GM19455 (cell line): ENCODE data around the gene TCTA.
A peak's percentile ranks its signal among the peaks of the same experiment; 100 is the strongest.
"Not testable (repeated sequence)": the region's sequence is repeated elsewhere in the genome, so short reads cannot be mapped to it uniquely, and the experiment has no call there.

ENCODE experiments used
- ATAC-seq: cut with Tn5 transposase; IDR thresholded peaks from one replicate; pipeline ENCODE4 v1.9.1; 2021; ENCODE audit not compliant: unreplicated experiment

The TCTA gene

DNA sequence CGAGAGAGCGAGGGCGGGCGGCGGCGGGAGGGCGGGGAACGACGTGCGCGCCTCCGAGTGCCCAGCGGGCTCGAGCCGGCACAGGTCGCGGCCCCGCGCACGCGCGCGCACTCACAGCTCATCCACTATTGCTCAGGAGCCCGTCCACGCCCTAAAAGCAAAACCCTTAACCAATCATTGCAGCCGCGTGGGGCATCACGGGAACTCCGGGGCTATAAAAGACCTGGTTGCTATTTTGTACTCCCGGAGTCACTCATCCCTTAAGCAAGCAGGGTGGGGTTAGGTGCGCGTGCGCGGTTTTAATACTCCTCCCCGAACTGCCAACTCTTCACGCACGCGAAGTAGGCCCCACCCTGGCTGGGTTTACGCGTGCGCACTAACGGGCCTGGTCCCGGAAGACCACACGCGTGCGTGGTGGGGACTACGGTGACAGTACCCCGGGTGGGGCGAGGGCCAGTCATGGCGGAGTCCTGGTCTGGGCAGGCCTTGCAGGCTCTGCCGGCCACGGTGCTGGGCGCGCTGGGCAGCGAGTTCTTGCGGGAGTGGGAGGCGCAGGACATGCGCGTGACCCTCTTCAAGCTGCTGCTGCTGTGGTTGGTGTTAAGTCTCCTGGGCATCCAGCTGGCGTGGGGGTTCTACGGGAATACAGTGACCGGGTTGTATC, at the start of gene TCTA, which contains the start of gene RHOA:
TSS of gene TCTA (plus strand) at position 456 of the 664 bp plus-strand sequence. CDS start at position 460, 4 bp downstream.
TSS of gene RHOA (minus strand) at position 9 of the 664 bp plus-strand sequence. CDS start 36,387 bp downstream, outside the sequence.
- peak; percentile 73 for ATAC-seq

GRCh38 chr3:49362561-49362960, 49.7 kb upstream of the TCTA start:
- ATAC-seq, result no peak

- no peak for ATAC-seq
These were observed 41.5 kb upstream of the TCTA start for GRCh38 chr3:49370585-49371290.

DNA sequence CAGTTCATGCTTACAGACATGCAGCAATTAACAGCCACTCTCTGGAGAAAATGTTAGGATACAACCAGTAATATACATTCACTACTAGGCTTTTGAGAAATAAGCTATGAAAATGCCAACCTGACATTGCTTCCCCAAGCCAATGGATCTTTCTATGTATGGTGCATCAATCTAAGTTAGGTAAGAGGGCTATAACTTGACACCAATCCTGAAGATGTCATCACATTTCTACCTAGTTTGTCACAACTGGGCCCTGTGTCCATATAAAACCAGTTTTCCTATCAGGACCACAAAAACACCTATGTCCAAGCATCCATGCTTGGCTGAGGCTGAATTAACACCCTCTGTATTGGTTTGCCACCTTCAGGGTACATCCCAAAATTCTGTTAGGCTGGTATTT, 40.3 kb upstream of the TCTA start:
- ATAC-seq, result no peak

GRCh38 chr3:49377483-49377882, 34.7 kb upstream of the TCTA start:
- no peak for ATAC-seq

DNA sequence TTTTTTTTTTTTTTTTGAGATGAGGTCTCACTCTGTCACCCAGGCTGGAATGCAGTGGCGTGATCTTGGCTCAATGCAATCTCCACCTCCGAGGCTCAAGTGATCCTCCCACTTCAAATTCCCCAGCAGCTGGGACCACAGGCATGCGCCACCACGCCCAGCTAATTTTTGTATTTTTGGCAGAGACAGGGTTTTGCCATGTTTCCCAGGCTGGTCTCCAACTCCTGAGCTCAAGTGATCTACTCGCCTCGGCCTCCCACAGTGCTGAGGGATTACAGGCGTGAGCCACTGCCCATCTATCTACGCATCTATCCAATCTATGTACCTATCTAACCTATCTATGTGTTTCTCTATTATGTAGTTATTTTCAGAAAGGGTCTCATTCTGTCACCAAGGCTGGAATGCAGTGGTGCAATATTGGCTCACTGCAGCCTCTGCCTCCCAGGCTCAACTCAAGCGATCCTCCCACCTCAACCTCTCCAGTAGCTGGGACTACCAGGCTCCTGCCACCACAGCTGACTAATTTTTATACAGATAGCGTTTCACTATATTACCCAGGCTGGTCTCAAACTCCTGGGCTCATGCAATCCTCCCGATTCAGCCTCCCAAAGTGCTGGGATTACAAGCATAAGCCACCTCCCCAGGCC, 33.9 kb upstream of the TCTA start:
- no peak for ATAC-seq

DNA sequence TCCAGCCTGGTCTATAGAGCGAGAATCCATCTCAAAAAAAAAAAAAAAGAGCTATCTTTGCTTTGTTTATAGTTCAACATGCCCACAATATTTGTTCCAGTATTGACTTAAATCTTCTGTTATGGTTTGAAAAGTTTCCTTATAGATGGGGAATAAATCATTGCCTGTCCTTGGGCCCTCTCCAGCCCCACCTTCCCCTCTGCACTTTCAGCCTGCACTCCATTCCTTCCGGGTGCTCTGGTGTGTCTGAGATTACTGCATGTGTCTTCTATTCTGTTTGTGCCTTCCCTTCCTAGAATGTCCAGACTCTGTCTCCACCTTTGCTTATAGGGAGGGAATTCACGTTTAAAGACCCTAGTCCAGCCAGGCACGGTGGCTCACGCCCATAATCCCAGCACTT, 28.8 kb upstream of the TCTA start:
- ATAC-seq, result no peak

- no peak for ATAC-seq
These were observed 26.6 kb upstream of the TCTA start for GRCh38 chr3:49385617-49386016.

GRCh38 chr3:49386056-49386756, 26.0 kb upstream of the TCTA start:
- no peak for ATAC-seq

- ATAC-seq, result no peak
These were observed 24.5 kb upstream of the TCTA start for GRCh38 chr3:49387721-49388120.

- ATAC-seq, result no peak
These were observed 23.9 kb upstream of the TCTA start for GRCh38 chr3:49388289-49388820.

DNA sequence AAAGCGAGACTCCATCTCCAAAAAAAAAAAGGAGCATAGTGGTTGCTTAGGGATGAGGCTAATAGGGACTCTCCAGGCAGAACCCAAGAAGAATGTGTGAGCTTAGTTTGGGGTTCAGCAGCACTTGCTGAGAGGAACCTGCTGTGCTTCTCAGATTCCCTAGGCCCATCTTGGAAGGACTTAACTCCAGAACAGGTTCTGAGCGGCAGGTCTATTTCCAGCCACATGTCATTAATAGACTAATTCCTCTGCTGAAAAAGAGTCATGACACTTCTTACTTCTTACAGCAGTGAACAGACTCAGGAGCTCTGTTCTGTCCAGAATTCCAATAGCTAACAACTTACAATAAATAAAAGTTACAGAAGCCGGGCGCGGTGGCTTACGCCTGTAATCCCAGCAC, 22.9 kb upstream of the TCTA start:
- ATAC-seq, result no peak

DNA sequence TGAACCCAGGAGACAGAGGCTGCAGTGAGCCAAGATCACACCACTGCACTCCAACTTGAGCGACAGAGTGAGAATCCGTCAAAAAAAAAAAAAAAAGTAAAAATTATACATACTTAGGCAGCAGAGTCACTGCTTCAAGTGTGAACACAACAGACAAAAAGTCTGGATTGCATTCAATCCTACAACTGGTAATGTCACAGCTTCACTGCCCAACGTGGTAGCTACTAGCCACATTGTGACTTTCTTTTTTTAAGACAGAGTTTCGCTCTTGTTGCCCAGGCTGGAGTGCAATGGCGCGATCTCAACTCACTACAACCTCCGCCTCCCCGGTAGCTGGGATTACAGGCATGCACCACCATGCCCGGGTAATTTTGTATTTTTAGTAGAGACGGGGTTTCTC, 20.9 kb upstream of the TCTA start:
- not testable (repeated sequence) for ATAC-seq

DNA sequence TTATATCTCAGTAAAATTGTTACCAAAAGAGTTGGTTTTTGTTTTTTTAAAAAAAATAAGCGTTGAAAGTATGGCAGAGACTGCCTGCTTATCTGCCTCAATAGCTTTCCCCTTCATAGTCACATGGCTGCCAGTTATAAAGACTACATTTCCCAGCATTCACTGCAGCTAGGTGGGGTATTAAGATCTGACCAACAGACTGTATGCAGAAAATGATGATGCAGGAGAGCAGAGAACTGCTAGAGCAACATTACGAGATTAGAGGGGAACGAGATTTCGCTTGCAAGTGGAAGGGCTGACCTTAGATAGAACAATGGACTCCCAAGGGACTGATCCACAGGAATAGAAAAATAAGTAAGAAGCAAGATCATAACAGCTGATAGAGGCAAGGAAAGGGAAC, 14.8 kb upstream of the TCTA start:
- ATAC-seq, result no peak

GRCh38 chr3:49399461-49399860, 12.8 kb upstream of the TCTA start:
- no peak for ATAC-seq

DNA sequence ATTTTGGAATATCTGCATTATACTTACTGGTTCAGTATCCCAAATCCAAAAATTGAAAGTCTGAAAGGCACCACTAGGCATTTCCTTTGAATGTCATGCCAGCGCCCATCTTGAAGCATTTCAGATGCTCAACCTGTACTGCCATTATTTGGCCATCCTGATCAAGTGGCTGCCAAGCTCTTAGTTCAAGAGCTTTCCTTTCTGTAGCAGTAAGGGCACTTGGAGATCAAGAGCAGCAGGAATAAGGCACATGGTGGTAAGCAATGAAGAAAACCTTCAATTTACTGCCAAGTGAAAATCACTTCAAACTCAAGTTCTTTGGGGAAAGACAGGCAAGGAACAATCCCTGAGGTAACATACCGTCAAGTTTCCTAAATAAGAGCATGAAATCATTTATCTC, 10.5 kb upstream of the TCTA start:
- no peak for ATAC-seq

- no peak for ATAC-seq
These were observed 8.3 kb upstream of the TCTA start for GRCh38 chr3:49403891-49404290.

GRCh38 chr3:49405570-49405969, 6.7 kb upstream of the TCTA start:
- ATAC-seq, result not testable (repeated sequence)

GRCh38 chr3:49406571-49407565, 5.4 kb upstream of the TCTA start:
- no peak for ATAC-seq
